CD4-positive, alpha-beta T cell treated with Interleukin-1 beta for 1 hour (primary cell): ENCODE data around the gene RNU11.
"Not testable (repeated sequence)": the region's sequence is repeated elsewhere in the genome, so short reads cannot be mapped to it uniquely, and the experiment has no call there.

Experiments used
- DNase-seq, 2 donors: peaks; one replicate each; pipeline ENCODE4 v3.0.0-alpha.2; 2020 to 2022

Gene RNU11

DNA sequence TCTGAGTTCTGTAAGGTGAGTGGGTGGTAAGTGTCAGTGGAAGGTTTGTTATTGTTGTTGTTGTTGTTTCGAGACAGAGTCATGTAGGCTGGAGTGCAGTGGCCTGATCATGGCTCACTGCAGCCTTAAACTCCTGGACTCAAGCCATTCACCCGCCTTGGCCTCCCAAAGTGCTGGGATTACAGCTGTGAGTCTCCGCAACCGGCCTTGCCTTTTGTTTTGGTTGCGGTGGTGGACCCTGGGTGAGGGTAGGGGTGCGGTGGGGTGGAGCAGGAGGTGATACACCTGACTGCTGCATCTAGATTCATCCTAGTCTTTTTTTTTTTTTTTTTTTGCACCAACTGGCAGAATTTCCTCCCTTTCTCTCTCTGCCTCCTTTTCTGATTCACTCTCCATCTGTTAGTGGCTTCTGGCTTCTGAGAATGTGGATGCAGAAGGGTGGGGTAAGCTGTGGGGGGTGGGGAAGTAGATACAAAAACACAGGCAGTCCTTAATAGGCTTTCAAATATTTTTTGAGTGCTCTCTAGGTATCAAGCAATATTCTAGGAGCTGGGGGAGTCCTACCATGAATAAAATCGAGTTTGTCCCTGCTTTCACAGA, 15.6 kb downstream of the RNU11 start:
- DNase-seq = no peak

DNA sequence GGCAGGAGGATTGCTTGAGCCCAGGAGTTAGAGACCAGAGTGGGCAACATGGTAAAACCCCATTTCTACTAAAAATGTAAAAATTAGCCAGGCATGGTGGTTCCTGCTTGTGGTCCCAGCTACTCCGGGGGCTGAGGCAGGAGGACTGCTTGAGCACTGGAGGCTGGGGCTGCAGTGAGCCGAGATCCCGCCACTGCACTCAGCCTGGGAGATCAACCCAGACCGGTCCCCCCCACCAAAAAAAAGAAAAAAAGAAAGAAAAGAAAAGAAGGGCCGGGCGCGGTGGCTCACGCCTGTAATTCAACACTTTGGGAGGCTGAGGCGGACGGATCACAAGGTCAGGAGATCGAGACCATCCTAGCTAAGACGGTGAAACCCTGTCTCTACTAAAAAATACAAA, 18.4 kb downstream of the RNU11 start:
- no peak for DNase-seq

DNA sequence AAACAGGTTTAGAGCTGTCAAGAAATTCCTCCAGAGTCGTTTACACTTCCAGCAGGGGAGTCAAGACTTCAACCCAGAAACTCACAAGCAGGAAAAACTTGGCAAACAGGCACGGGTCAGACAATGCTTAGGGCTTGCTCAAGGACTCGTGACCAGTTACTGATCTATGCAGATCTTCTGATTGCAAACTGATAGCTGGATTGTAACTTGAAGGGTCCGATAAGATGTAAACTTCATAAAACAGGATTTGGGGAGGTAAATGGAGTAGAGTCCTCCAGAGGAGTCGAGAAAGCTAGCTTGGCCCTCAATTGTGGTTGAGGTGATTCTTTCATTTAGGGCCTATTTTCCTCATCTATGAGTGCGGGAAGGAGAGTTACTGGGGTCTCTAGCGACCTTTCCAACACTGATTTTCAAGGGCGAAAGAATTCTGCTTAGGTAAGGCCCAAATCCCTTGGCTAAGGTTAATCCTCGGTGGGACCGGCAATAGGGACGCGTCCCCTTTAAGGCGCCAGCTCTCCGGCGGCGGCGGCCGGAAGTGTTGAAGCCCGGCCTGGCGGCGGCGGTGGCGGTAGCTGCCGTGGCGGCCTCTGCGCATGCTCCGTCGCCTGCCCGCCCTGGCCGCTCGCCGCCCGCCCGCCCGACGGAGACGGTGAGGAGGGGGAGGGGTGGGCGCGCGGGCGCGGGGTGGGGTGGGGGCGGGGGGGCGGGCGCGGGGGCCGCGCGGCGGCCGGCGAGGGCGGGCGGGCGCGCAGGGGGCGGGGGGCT, 20.0 kb downstream of the RNU11 start, which contains the start of gene GMEB1:
Gene GMEB1, plus strand, starts transcription at position 594 of the 765 bp plus-strand sequence. CDS start 14,829 bp downstream, outside the sequence.
- peak; percentile 87 to 88 for DNase-seq

DNA sequence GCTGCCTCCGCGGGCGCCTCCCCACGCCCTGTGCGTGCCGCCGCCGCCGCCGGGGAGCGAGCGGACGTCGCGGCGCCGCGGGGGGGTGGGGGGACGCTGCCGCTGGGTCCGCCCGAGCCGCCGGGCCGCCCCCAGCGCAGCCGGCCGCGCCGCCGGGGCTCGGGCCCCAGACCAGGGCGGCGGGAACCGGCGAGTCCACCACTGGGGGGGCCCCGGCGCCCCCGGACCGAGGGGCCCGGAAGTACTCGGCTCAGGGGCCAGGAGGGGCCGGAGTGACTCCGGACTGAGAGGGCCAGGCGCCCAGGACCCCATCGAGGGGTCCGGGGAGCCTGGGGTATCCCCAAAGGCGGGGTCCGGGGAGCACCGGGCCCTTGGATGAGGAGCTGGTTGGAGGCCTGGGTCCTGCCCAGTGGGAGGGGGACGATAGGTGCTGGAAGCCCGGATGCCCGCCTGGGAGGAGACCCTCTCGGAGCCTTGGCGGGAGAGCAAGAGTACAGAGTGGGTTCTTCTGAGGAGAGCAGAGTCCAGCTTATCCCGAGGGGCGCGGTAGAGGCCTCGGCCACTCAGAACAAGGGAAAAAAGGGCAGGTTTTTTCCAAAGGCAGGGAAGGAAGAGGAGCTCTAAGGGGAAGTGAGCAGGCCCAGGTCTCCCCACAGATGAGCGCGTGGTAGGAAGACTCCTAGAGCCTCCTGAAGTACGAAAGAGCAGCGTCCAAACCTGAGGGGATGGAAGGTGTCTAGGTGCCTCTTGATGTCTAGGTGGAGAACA, 20.7 kb downstream of the RNU11 start:
- peak; percentile 23 to 46 for DNase-seq

DNA sequence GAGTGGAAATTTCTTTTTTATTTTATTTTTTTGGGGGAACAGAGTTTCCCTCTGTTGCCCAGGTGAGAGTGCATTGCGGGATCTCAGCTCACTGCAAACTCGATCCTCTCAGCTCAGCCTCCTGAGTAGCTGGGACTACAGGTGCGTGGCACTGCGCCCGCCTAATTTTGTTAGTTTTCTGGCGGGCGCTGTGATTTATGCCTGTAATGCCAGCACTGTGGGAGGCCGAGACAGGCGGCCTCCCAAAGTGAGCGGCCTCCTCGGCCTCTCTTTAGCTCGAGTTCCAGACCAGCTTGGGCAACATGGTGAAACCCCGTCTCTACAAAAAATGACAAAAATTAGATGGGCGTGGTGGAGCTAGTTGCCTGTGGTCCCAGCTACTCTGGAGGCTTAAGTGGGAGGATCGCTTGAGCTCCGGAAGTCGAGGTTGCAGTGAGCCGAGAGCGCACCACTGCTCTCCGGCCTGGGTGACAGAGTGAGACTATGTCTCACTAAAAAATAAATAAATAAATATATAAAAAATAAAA, 22.9 kb downstream of the RNU11 start:
- DNase-seq = no peak

DNA sequence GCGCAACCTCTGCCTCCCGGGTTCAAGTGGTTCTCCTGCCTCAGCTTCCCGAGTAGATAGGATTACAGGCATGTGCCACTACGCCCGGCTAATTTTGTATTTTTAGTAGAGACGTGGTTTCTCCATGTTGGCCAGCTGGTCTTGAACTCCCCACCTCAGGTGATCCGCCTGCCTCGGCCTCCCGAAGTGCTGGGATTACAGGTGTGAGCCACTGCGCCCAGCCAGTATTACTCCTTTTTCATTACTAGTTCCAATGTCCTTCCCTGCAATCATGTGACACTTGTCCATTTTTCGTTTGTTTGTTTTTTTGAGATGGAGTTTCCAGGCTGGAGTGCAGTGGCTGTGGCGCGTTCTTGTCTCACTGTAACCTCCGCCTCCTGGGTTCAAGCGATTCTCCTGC, 24.6 kb downstream of the RNU11 start:
- not testable (repeated sequence) for DNase-seq

DNA sequence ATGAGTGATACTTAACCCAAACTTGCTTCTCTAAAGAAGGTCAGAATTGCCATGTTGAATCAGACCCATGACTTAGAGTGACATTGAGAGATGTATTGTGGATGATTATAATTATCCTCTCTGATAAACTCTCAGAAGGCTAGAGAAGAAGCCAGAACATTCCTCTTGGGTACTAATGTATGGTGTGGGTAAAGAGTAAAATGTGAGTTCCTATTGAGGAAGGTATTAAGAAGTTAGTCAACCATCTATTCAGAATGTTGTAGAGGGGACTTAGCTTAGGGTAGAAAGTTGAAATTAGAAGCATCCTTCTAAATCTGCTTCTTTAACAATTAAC, 27.5 kb downstream of the RNU11 start:
- no peak for DNase-seq

DNA sequence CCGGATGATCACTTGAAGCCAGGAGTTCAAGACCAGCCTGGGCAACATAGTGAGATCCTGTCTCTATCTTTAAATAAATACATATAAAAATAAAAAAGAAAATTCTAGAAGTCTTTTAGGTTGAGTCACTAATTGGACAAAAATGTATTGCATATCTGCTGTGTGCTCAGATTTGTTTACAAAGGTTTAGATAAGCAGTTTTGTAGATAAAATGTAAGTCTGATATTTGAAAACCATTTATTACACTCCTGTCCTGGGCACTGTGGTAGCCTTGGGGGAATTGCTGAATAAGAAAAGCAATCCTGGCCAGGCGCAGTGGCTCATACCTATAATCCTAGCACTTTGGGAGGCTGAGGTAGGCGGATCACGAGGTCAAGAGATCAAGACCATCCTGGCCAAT, 31.8 kb downstream of the RNU11 start:
- no peak for DNase-seq

DNA sequence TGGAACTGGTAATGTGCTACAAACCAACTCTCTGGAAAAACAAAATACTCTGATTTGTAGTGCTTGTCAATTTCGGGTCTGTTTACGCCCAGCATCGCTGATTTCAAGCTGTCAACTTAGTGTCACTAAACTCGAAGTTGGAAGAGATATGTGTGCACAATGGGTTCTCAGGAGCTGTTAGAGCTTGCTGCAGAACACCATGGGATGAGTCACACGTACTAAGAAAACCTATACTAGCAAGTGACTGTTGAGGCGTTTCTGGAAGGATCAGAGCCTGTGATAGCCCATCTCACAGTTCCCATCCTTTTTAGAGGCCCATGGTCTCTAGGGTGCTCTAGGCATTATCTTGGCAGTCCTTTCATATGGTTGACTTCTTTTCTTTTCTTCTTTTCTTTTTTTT, 34.4 kb downstream of the RNU11 start:
- no peak for DNase-seq

DNA sequence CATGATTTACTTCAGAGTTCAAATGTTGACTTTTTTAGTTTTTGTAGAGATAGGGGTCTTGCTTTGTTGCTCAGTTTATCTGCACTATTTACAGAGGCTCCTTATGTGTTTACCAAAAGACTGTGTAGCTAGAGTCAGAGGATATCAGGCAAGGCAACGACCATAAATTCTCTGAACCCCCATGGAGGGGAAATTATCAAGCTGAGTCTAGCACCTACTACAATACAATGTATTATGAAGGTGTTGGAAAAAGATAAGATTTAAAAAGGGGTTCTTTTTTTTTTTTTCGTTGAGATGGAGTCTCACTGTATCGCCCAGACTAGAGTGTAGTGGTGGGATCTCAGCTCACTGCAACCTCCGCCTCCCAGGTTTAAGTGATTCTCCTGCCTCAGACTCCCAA, 36.5 kb downstream of the RNU11 start:
- no peak for DNase-seq

DNA sequence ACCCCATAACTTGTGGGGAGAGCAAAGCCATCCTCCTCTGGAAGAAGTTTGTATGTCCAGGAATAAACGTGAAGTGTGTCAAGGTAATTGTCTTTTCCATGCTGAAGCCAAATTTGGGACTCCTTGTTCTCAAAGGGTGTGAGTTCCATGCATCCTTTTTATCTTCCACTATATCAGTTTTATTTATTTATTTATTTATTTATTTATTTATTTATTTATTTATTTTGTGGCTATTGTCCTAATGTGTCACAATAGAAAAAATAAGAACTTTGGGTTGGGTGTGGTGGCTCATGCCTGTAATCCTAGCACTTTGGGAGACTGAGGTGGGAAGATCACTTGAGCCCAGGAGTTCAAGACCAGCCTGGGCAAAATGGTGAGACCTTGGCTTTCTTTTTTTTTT, 43.2 kb downstream of the RNU11 start:
- DNase-seq = not testable (repeated sequence)
